K562 (cell line): ENCODE measurements around the gene KRTAP4-7. TPM values are rescaled to one million over a fixed set of nuclear protein-coding genes. Genes with fewer than 3 reads are reported as not detected.

Experiments
- ATAC-seq: fragments of 200-7000 bp; cut with Tn5 transposase; 3 replicates; pipeline ENCODE4 v1.9.1; 2020; ENCODE audit warnings: moderate library complexity
- BruUV-seq: library from RNA; stranded (reverse); fragments of 400-500 nt; replicated peaks from 2 replicates; lab custom pipeline; 2021; lab: Mats Ljungman, UMichigan
- CTCF ChIA-PET: fragments of 300-600 bp; formaldehyde crosslinking; extraction: SDS; loops from one replicate; lab custom pipeline; 2021; ENCODE audit warnings: low intra/inter-chr PET ratio; lab: Yijun Ruan, JAX
- POLR2A ChIA-PET: fragments of 300-600, 350-650 bp; sonication (Branson Sonifier 250); formaldehyde crosslinking; extraction: SDS; loops from one replicate; lab custom pipeline; 2021; ENCODE audit warnings: antibody characterized with exemption, inconsistent platforms; lab: Yijun Ruan, JAX
- DNase-seq, 4 experiments: peaks; one replicate each; pipeline versions ENCODE4 v3.0.0 to v3.0.0-alpha.2; 2011 to 2018; ENCODE audit warnings: low spot score in 3 of 4, mixed read lengths in 3 of 4; ENCODE audit errors: extremely low read depth in 1 of 4
- FAIRE-seq: peaks from 2 replicates; lab custom pipeline; 2011; peaks lifted over from hg19 to GRCh38; lab: Jason Lieb, UNC
- H2AFZ ChIP-seq: 2 replicates; pipeline ENCODE4 v1.6.0; 2011; ENCODE audit warnings: low read depth, low read length, control low read depth, inconsistent platforms
- H3K27ac ChIP-seq: fragments of 200-600 bp; 3 replicates; pipeline ENCODE4 v1.8.0; 2011; ENCODE audit warnings: low read depth, mild to moderate bottlenecking, control low read depth, inconsistent platforms, low read length, moderate library complexity, mixed read lengths; ENCODE audit errors: extremely low read depth
- H3K27me3 ChIP-seq, 2 experiments: fragments of 300-600 bp in 1 of 2; 2 replicates in 1 of 2; 3 replicates in 1 of 2; pipeline versions ENCODE4 v1.6.0 to v1.8.0; 2011; ENCODE audit warnings: inconsistent platforms in 2 of 2, low read length in 2 of 2, mild to moderate bottlenecking in 1 of 2, mixed read lengths in 1 of 2, moderate library complexity in 1 of 2; ENCODE audit not compliant: control insufficient read depth in 2 of 2, insufficient read depth in 2 of 2
- H3K36me3 ChIP-seq: fragments of 300-600 bp; 3 replicates; pipeline ENCODE4 v1.8.0; 2011; ENCODE audit warnings: mild to moderate bottlenecking, low read length, inconsistent platforms; ENCODE audit not compliant: control insufficient read depth, insufficient read depth
- H3K4me1 ChIP-seq, 2 experiments: fragments of 200-600 bp in 1 of 2; replicated peaks in 1 of 2; 2 replicates in 1 of 2; 3 replicates in 1 of 2; pipeline versions ENCODE4 v1.5.1 to v1.8.0; 2011; ENCODE audit warnings: inconsistent platforms in 2 of 2, low read length in 2 of 2, mild to moderate bottlenecking in 1 of 2, mixed read lengths in 1 of 2, moderate library complexity in 1 of 2; ENCODE audit not compliant: control insufficient read depth in 2 of 2, insufficient read depth in 2 of 2
- H3K4me2 ChIP-seq: 2 replicates; pipeline ENCODE4 v1.6.1; 2011; ENCODE audit warnings: low read length, control low read depth, inconsistent platforms, mixed read lengths; ENCODE audit not compliant: insufficient read depth
- H3K4me3 ChIP-seq: fragments of 200-600 bp; sonication (generic), shearing (Covaris generic); 2 replicates; pipeline ENCODE4 v1.5.1; 2016; ENCODE audit warnings: control low read depth, inconsistent platforms
- H3K79me2 ChIP-seq: fragments of 200-600 bp; 3 replicates; pipeline ENCODE4 v1.8.0; 2011; ENCODE audit warnings: low read length, inconsistent platforms; ENCODE audit not compliant: control insufficient read depth, insufficient read depth
- H3K9ac ChIP-seq, 2 experiments: 2 replicates each; pipeline versions ENCODE4 v1.6.0 to v1.6.1; 2011; ENCODE audit warnings: low read depth in 2 of 2, low read length in 2 of 2, control low read depth in 1 of 2, inconsistent platforms in 1 of 2, mild to moderate bottlenecking in 1 of 2, mixed read lengths in 1 of 2; ENCODE audit not compliant: insufficient read depth in 1 of 2
- H3K9me1 ChIP-seq: one replicate; pipeline ENCODE4 v1.6.0; 2011; ENCODE audit warnings: inconsistent platforms, mild to moderate bottlenecking, low read length, moderate library complexity; ENCODE audit not compliant: control insufficient read depth, insufficient read depth
- H3K9me3 ChIP-seq: replicated peaks from 2 replicates; pipeline ENCODE4 v1.5.1; 2011; ENCODE audit warnings: low read depth, low read length, inconsistent platforms; ENCODE audit not compliant: control insufficient read depth, insufficient read depth
- H4K20me1 ChIP-seq: replicated peaks from 2 replicates; pipeline ENCODE4 v1.6.1; 2011; ENCODE audit warnings: low read length, inconsistent platforms, mixed read lengths; ENCODE audit not compliant: control insufficient read depth, insufficient read depth
- CBX1 ChIP-seq: sonication (generic); IDR thresholded peaks from 2 replicates; pipeline ENCODE4 v1.6.1; 2016; ENCODE audit warnings: antibody characterized with exemption, low read depth, mild to moderate bottlenecking
- CEBPB ChIP-seq: fragments of 450-650 bp; IDR thresholded peaks from 2 replicates; pipeline ENCODE4 v1.6.1; 2016; ENCODE audit warnings: missing genetic modification characterization, missing compliant biosample characterization
- CEBPG ChIP-seq, 3 experiments: fragments of 200-800 bp in 1 of 3; sonication (Bioruptor generic) in 1 of 3; sonication (generic) in 1 of 3; formaldehyde crosslinking in 1 of 3; IDR thresholded peaks in 2 of 3; conservative IDR thresholded peaks in 1 of 3; 2 replicates each; pipeline versions ENCODE4 v1.6.1 to v1.8.0; 2016 to 2022; ENCODE audit warnings: missing compliant biosample characterization in 2 of 3, missing genetic modification characterization in 2 of 3, mild to moderate bottlenecking in 1 of 3, missing genetic modification reagents in 1 of 3
- HDAC2 ChIP-seq: fragments of 450-650 bp; IDR thresholded peaks from 2 replicates; pipeline ENCODE4 v1.6.1; 2016; ENCODE audit warnings: mild to moderate bottlenecking
- HDGF ChIP-seq: fragments of 450-650 bp; IDR thresholded peaks from 2 replicates; pipeline ENCODE4 v1.6.1; 2016
- IRF2 ChIP-seq: sonication (generic); formaldehyde crosslinking; IDR thresholded peaks from 2 replicates; pipeline ENCODE4 v1.8.1; 2022; ENCODE audit warnings: mild to moderate bottlenecking, missing genetic modification reagents
- LCOR ChIP-seq: sonication (generic); formaldehyde crosslinking; IDR thresholded peaks from 2 replicates; pipeline ENCODE4 v1.8.0; 2022; ENCODE audit warnings: mild to moderate bottlenecking, missing genetic modification reagents
- MEIS2 ChIP-seq: fragments of 450-650 bp; IDR thresholded peaks from 2 replicates; pipeline ENCODE4 v1.6.1; 2014; ENCODE audit warnings: mild to moderate bottlenecking; ENCODE audit not compliant: partially characterized antibody
- NRF1 ChIP-seq, 2 experiments: fragments of 450-650 bp; IDR thresholded peaks in 1 of 2; conservative IDR thresholded peaks in 1 of 2; 2 replicates each; pipeline ENCODE4 v1.6.1; 2014; ENCODE audit warnings: mild to moderate bottlenecking in 2 of 2
- POLR2B ChIP-seq: fragments of 450-650 bp; IDR thresholded peaks from 2 replicates; pipeline ENCODE4 v1.6.1; 2018; ENCODE audit warnings: low read depth; ENCODE audit not compliant: partially characterized antibody
- PPARD ChIP-seq: fragments of 250-450 bp; sonication (Bioruptor Pico); IDR thresholded peaks from 2 replicates; pipeline ENCODE4 v1.8.0; 2022; ENCODE audit warnings: inconsistent platforms, mild to moderate bottlenecking, moderate library complexity
- RFX1 ChIP-seq: fragments of 450-650 bp; IDR thresholded peaks from 2 replicates; pipeline ENCODE4 v1.6.1; 2016; ENCODE audit warnings: mild to moderate bottlenecking, moderate library complexity
- ZNF134 ChIP-seq: fragments of 250-450 bp; sonication (Bioruptor Pico); conservative IDR thresholded peaks from 2 replicates; pipeline ENCODE4 v1.4.0; 2020
- ZNF282 ChIP-seq: sonication (generic); formaldehyde crosslinking; IDR thresholded peaks from 2 replicates; pipeline ENCODE4 v1.8.1; 2023; ENCODE audit warnings: missing genetic modification reagents
- WGBS: fragments of 100-300 bp; shearing (Covaris generic); methylation state at CpG from one replicate; pipeline ENCODE4 v1.1.6; 2016; ENCODE audit warnings: low coverage, mixed read lengths; ENCODE audit not compliant: insufficient coverage; ENCODE audit errors: missing lambda C conversion rate; 5-methylcytosine and 5-hydroxymethylcytosine counted together
- in situ Hi-C: fragments of 300-500 bp; cut with MboI; formaldehyde crosslinking; loops from 4 replicates; pipeline ENCODE4 v1.15.0; 2018; ENCODE audit warnings: inconsistent platforms, mixed read lengths
- intact Hi-C: fragments of 100-400 bp; cut with micrococcal nuclease; formaldehyde crosslinking; loops from 2 replicates; pipeline ENCODE4 v1.14.2; 2022
- polyA plus RNA-seq, 8 experiments: library from polyadenylated mRNA; depleted of rRNA in 4 of 8; stranded (reverse) in 5 of 8; unstranded in 3 of 8; fragments of >200 nt; fragmentation: Nextera tagmentation in 2 of 8; fragmentation: Illumina TruSeq in 1 of 8; extraction: Ambion mirVana in 2 of 8; extraction: Trizol in 1 of 8; gene quantifications; 2 replicates each; pipeline versions ENCODE4 v1.2.1 to v1.2.3, GENCODE V29; 2011 to 2014; ENCODE audit warnings: inconsistent platforms in 1 of 8, missing spikeins in 1 of 8
- total RNA-seq, 7 experiments: library from RNA; depleted of rRNA in 6 of 7; stranded (reverse); fragments of >200 nt in 6 of 7; fragmentation: Illumina TruSeq in 2 of 7; extraction: Trizol in 2 of 7; gene quantifications; 2 replicates each; pipeline versions ENCODE4 v1.2.1 to v1.2.3, GENCODE V29; 2011 to 2021; ENCODE audit warnings: low replicate concordance in 1 of 7
- TF ChIP-seq, protein P1 (sequence below): fragments of 150-350 bp; IDR thresholded peaks from 2 replicates; pipeline ENCODE4 v1.6.1; 2014; ENCODE audit warnings: low read depth, mild to moderate bottlenecking, low read length, borderline replicate concordance

The KRTAP4-7 gene
- total and polyA plus RNA-seq, 9 of the 15 experiments (the other 6 are each of a cell fraction or from before 2014, with no cell fraction given), result not detected

GRCh38 chr17:41096055-41096454, 12.1 kb downstream of the KRTAP4-7 start:
- POLR2A ChIA-PET, result interaction anchor here (0.5 kb wide), 1 partner anchor 259 kb away, joined by 3 read pairs; no protein-coding TSS in a partner anchor
- peaks cover 0 to 7% of the 10 kb centered on the region in 2 experiments; a peak in 1 of 5 replicates for H3K27me3 ChIP-seq
- H3K36me3 ChIP-seq, result no peaks in the 10 kb centered on the region
- no peak overlapping the region for H3K4me2 ChIP-seq
- in situ Hi-C loops, result no loop called here
- intact Hi-C loops, result no loop called here
- H3K79me2 ChIP-seq, result no peaks in the 10 kb centered on the region
- TF ChIP-seq ZNF134, result no peak
- H2AFZ ChIP-seq, result no peak overlapping the region
- no peak for ATAC-seq
- no peaks in the 10 kb centered on the region for H3K9me1 ChIP-seq
- CTCF ChIA-PET, result no interaction called here
- H3K27ac ChIP-seq, result no peak overlapping the region
- no peaks in the 10 kb centered on the region for H4K20me1 ChIP-seq
- H3K4me1 ChIP-seq, result no peaks in the 10 kb centered on the region
- no peaks in the 10 kb centered on the region for H3K9me3 ChIP-seq
- H3K9ac ChIP-seq, result no peak overlapping the region
- no peak overlapping the region for H3K4me3 ChIP-seq
- DNase-seq, result no peak
- no peak for FAIRE-seq
- BruUV-seq, result no TSS peak
- WGBS, result 14% methylated on average over 7 of the region's 7 CpGs

- Histone ChIP-seq H3K9ac (no peak within 1 kb of the TSS), H3K27ac (no peak within 1 kb of the TSS), H4K20me1 (no peaks in the 10 kb centered on the region), H3K4me3 (no peak within 1 kb of the TSS), H3K36me3 (no peaks in the 10 kb centered on the region), H3K4me1 (no peaks in the 10 kb centered on the region), H3K27me3 (peaks cover 0 to 7% of the 10 kb centered on the region in 2 experiments; a peak in 1 of 5 replicates), H3K79me2 (no peaks in the 10 kb centered on the region), H3K9me3 (no peaks in the 10 kb centered on the region), H2AFZ (no peak within 1 kb of the TSS), H3K9me1 (no peaks in the 10 kb centered on the region), H3K4me2 (no peak within 1 kb of the TSS)
- ChIA-PET POLR2A (no interaction called here), CTCF (no interaction called here)
- FAIRE-seq (no peak), DNase-seq (no peak), ATAC-seq (no peak)
- WGBS, result 2% methylated on average over 4 of the region's 4 CpGs
- BruUV-seq, result no TSS peak
- intact Hi-C loops, result no loop called here
- in situ Hi-C loops, result no loop called here
- TF ChIP-seq MEIS2 (no peak), ZNF282 (no peak), LCOR (no peak), POLR2B (no peak), RFX1 (no peak), PPARD (no peak), CEBPB (no peak), CEBPG (CRISPR knock-in tag; IDR thresholded peaks at IDR 0.05) (no peak), CEBPG (tag; conservative IDR thresholded peaks at IDR 0.05 in 1 of 2, IDR thresholded peaks at IDR 0.05 in 1 of 2) (no peak), NRF1 (conservative IDR thresholded peaks at IDR 0.05 in 1 of 2, IDR thresholded peaks at IDR 0.05 in 1 of 2) (no peak), HDAC2 (no peak), CBX1 (no peak), HDGF (no peak), IRF2 (CRISPR knock-in tag) (no peak)
- TF ChIP-seq, protein P1, sequence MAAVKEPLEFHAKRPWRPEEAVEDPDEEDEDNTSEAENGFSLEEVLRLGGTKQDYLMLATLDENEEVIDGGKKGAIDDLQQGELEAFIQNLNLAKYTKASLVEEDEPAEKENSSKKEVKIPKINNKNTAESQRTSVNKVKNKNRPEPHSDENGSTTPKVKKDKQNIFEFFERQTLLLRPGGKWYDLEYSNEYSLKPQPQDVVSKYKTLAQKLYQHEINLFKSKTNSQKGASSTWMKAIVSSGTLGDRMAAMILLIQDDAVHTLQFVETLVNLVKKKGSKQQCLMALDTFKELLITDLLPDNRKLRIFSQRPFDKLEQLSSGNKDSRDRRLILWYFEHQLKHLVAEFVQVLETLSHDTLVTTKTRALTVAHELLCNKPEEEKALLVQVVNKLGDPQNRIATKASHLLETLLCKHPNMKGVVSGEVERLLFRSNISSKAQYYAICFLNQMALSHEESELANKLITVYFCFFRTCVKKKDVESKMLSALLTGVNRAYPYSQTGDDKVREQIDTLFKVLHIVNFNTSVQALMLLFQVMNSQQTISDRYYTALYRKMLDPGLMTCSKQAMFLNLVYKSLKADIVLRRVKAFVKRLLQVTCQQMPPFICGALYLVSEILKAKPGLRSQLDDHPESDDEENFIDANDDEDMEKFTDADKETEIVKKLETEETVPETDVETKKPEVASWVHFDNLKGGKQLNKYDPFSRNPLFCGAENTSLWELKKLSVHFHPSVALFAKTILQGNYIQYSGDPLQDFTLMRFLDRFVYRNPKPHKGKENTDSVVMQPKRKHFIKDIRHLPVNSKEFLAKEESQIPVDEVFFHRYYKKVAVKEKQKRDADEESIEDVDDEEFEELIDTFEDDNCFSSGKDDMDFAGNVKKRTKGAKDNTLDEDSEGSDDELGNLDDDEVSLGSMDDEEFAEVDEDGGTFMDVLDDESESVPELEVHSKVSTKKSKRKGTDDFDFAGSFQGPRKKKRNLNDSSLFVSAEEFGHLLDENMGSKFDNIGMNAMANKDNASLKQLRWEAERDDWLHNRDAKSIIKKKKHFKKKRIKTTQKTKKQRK, result no peak
Observed at GRCh38 chr17:41098042-41098441, 14.1 kb downstream of the KRTAP4-7 start, which contains the start of gene KRTAP4-8. KRTAP4-8 (minus strand) TSS chr17:41098142; CDS start chr17:41098084, 58 bp downstream.
